Gastrocnemius medialis (tissue), 4 donors: Measurements from ENCODE around the gene CPN2. TPM values are rescaled to one million over a fixed set of nuclear protein-coding genes. Genes with fewer than 3 reads are reported as not detected.

Source experiments
- ATAC-seq, 2 donors: fragments of 150-250 bp; one replicate each; pipeline ENCODE4 v1.9.1; 2016
- DNase-seq, 2 donors: peaks; one replicate each; pipeline ENCODE4 v3.0.0-alpha.2; 2019
- H3K27ac ChIP-seq, 4 donors: fragments of 200-600 bp; sonication (generic); 1 replicate in 1 of 4; 2 replicates in 3 of 4; pipeline ENCODE4 v1.5.1; 2016 to 2018; ENCODE audit warnings: mild to moderate bottlenecking in 2 of 4, moderate library complexity in 1 of 4
- H3K27me3 ChIP-seq, 3 donors: fragments of 200-600 bp; sonication (generic) in 2 of 3; 1 replicate in 1 of 3; 2 replicates in 2 of 3; pipeline versions ENCODE4 v1.5.1 to v1.6.0; 2016 to 2019; ENCODE audit warnings: mild to moderate bottlenecking in 1 of 3, moderate library complexity in 1 of 3
- H3K36me3 ChIP-seq, 2 donors: fragments of 200-600 bp; sonication (generic) in 1 of 2; one replicate each; pipeline ENCODE4 v1.5.1; 2017 to 2018
- H3K4me1 ChIP-seq, 2 donors: fragments of 200-600 bp; sonication (generic) in 1 of 2; one replicate each; pipeline ENCODE4 v1.5.1; 2016 to 2017; ENCODE audit warnings: mild to moderate bottlenecking in 2 of 2
- H3K4me3 ChIP-seq, 4 donors: fragments of 200-600 bp; sonication (generic) in 3 of 4; 1 replicate in 1 of 4; 2 replicates in 3 of 4; pipeline ENCODE4 v1.5.1; 2016 to 2019; ENCODE audit warnings: mild to moderate bottlenecking in 2 of 4
- H3K9me3 ChIP-seq, 3 donors: fragments of 200-600 bp; sonication (generic) in 2 of 3; 1 replicate in 1 of 3; 2 replicates in 2 of 3; pipeline ENCODE4 v1.5.1; 2016 to 2019
- CTCF ChIP-seq, 5 experiments: fragments of 450-650 bp in 3 of 5; fragments of 200-600 bp in 2 of 5; sonication (generic) in 2 of 5; IDR thresholded peaks in 4 of 5; conservative IDR thresholded peaks in 1 of 5; 1 replicate in 4 of 5; 2 replicates in 1 of 5; pipeline ENCODE4 v1.5.1; 2016 to 2019; ENCODE audit warnings: antibody characterized with exemption in 5 of 5, mild to moderate bottlenecking in 3 of 5, moderate library complexity in 3 of 5
- POLR2A ChIP-seq, 2 donors: fragments of 450-650 bp; IDR thresholded peaks; one replicate each; pipeline ENCODE4 v1.6.1; 2017; ENCODE audit warnings: antibody characterized with exemption in 2 of 2, mild to moderate bottlenecking in 2 of 2, moderate library complexity in 2 of 2
- in situ Hi-C, 4 donors: fragments of 200-750 bp; cut with MboI; loops; one replicate each; pipeline versions ENCODE4 v1.15.0 to v1.8.0; 2017; ENCODE audit warnings: low sequenced_read_pairs in 4 of 4
- intact Hi-C: fragments of 100-400 bp; cut with DNase I; formaldehyde crosslinking; loops from one replicate; pipeline ENCODE4 v1.15.1; 2023; ENCODE audit warnings: low total_unique reads
- total RNA-seq, 4 donors: library from RNA; depleted of rRNA; stranded (reverse); fragments of >200 nt; gene quantifications; one replicate each; pipeline versions ENCODE4 v1.1.0 to v1.2.3, GENCODE V29; 2016

Gene CPN2
- total RNA-seq, 4 donors from 2014 or later: 0.46 to 1.1 TPM; not detected in 2

- H3K4me1 ChIP-seq: peaks cover 9% of the 10 kb centered on the region in 2 donors
- in situ Hi-C loops: loop anchor here in 3 of 4 donors (10.0 kb wide), 3 partner anchors 156 to 236 kb away; no protein-coding TSS in a partner anchor
- DNase-seq (no peak), ATAC-seq (no peak)
- H3K9me3 ChIP-seq: no peaks in the 10 kb centered on the region
- H3K36me3 ChIP-seq: no peaks in the 10 kb centered on the region
- TF ChIP-seq POLR2A (IDR thresholded peaks at IDR 0.05) (no peak), CTCF (IDR thresholded peaks at IDR 0.05 in 4 of 5, conservative IDR thresholded peaks at IDR 0.05 in 1 of 5) (no peak)
- H3K4me3 ChIP-seq: no peak overlapping the region
- intact Hi-C loops: no loop called here
- no peak overlapping the region for H3K27ac ChIP-seq
- H3K27me3 ChIP-seq: peaks cover 20 to 26% (median 20%) of the 10 kb centered on the region in 3 donors
These were observed 40.1 kb downstream of the CPN2 start for GRCh38 chr3:194311000-194311399.

DNA sequence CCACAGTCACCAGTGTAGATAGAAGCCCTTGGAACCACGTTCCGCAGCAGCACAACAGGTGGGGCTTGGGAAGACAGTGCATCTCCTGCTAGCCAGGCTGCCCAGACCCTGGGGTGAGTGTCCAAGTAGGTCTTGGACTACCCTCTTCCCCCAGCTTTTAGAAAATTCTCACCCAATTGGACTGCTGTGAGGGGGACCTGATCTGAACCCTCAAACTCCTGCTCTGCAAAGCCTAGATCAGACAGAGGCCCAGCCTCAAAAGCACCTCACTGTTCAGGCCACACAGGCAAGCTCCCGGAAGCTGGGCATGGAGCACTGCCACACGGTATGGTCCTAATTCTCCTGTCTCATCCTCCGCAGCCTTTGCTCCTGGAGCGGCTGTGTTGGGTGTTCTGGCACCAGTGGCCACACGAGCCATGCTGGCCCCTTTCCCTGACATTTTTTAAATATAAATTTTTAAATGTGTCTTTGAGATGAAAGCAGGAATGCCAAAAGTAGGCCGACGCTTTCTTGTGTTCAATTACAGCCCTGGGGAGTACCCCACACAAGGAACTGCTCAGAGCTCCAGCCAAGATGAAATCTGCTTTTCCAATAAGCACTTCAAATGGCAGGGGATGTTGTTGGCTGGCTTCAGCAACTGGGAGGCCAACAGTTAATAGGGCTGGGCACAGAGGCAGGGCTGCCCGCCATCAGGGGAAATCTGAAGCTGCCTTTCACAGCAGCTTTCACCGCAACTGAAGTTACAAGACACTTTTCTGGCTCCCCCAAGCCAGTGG lies 40.9 kb downstream of the CPN2 start:
- H3K36me3 ChIP-seq: no peaks in the 10 kb centered on the region
- TF ChIP-seq CTCF (IDR thresholded peaks at IDR 0.05 in 4 of 5, conservative IDR thresholded peaks at IDR 0.05 in 1 of 5) (no peak), POLR2A (IDR thresholded peaks at IDR 0.05) (no peak)
- in situ Hi-C loops (loop anchor here in 3 of 4 donors (10.0 kb wide), 3 partner anchors 155 to 235 kb away; no protein-coding TSS in a partner anchor), intact Hi-C loops (no loop called here)
- H3K9me3 ChIP-seq: no peaks in the 10 kb centered on the region
- H3K4me3 ChIP-seq: no peak overlapping the region
- H3K4me1 ChIP-seq: peaks cover 3 to 6% of the 10 kb centered on the region in 2 donors
- ATAC-seq (no peak), DNase-seq (no peak)
- H3K27me3 ChIP-seq: peaks cover 20 to 23% (median 20%) of the 10 kb centered on the region in 3 donors
- no peak overlapping the region for H3K27ac ChIP-seq

GRCh38 chr3:194308601-194309449 lies 42.3 kb downstream of the CPN2 start:
- Histone ChIP-seq H3K9me3 (no peaks in the 10 kb centered on the region), H3K27ac (no peak overlapping the region), H3K27me3 (peaks cover 10 to 17% (median 15%) of the 10 kb centered on the region in 3 donors), H3K4me1 (peaks cover 0 to 4% of the 10 kb centered on the region in 2 donors), H3K36me3 (no peaks in the 10 kb centered on the region), H3K4me3 (no peak overlapping the region)
- DNase-seq: no peak
- in situ Hi-C loops: no loop called here
- TF ChIP-seq POLR2A (IDR thresholded peaks at IDR 0.05) (no peak), CTCF (IDR thresholded peaks at IDR 0.05 in 4 of 5, conservative IDR thresholded peaks at IDR 0.05 in 1 of 5) (no peak)
- ATAC-seq: no peak
- intact Hi-C loops: no loop called here

DNA sequence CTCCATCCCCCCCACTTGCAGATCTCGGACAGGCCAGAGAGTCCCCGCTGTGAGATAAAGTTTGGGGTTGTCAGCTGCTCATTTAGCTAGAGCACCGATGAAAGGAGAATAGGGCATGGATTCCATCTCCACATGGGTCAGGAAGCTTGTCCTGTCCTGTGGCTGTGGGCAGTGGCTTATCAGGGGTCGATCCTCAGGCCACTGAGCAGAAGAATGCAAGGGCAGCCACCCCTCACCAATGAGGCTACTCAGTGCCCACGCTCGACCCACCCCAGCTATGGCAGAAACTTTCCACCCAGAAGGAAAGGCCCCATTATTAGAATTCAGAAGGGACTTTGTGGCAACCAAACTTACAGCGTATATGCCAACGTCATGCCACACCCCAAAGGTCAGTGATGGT lies 43.3 kb downstream of the CPN2 start:
- Histone ChIP-seq H3K4me1 (peaks cover 0 to 4% of the 10 kb centered on the region in 2 donors), H3K27ac (no peak overlapping the region), H3K27me3 (peaks cover 2 to 8% (median 6%) of the 10 kb centered on the region in 3 donors), H3K36me3 (no peaks in the 10 kb centered on the region), H3K4me3 (no peak overlapping the region), H3K9me3 (no peaks in the 10 kb centered on the region)
- in situ Hi-C loops (no loop called here), intact Hi-C loops (no loop called here)
- ATAC-seq (no peak), DNase-seq (no peak)
- TF ChIP-seq CTCF (IDR thresholded peaks at IDR 0.05 in 4 of 5, conservative IDR thresholded peaks at IDR 0.05 in 1 of 5): no peak
- no peak for TF ChIP-seq POLR2A (IDR thresholded peaks at IDR 0.05)
